HG02623 (cell line): ENCODE data around the gene IGSF6.
"Not testable (repeated sequence)": the region's sequence is repeated elsewhere in the genome, so short reads cannot be mapped to it uniquely, and the experiment has no call there.

Experiments
- ATAC-seq: cut with Tn5 transposase; IDR thresholded peaks from one replicate; pipeline ENCODE4 v1.9.1; 2021; ENCODE audit warnings: moderate library complexity; ENCODE audit not compliant: unreplicated experiment

IGSF6 gene

DNA sequence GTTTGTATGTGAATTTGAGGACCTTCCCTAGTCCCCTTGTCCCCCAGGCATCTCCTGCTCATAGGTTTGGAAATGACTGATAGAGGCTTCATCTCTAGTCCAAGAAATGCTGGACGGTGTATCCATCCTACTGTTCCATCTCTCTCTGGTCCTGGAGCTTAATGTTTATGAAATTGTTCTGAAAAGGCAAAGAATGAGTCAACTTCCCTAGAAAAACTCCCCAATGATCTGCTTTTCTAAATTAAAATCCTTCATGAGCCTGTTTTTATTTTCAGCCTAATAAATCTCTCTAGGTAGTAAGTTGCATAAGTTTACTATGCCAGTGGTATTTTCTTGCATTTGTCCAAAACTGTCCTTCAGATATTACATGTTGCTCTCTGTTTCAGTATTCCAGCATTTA is 2.1 kb upstream of the IGSF6 start:
- no peak for ATAC-seq

DNA sequence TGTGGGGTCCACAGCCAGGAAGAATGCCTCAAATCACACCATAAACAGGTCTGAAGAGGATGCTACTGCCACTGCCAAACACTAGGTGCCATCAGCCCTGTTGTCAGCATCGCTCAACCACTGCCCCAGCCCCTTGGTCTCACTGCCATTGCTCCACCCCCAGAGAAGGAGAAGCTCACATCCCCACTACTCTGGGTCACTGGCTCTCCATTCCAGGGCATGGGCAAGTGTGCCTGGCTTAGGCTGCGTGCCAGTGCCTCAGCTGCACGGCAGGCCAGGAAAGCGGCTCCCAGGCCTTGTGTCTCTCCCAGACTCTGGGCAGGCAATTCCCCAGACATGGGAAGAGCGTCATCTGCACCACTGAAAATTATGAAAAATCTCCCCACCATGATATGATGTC is 1.2 kb upstream of the IGSF6 start:
- no peak for ATAC-seq

DNA sequence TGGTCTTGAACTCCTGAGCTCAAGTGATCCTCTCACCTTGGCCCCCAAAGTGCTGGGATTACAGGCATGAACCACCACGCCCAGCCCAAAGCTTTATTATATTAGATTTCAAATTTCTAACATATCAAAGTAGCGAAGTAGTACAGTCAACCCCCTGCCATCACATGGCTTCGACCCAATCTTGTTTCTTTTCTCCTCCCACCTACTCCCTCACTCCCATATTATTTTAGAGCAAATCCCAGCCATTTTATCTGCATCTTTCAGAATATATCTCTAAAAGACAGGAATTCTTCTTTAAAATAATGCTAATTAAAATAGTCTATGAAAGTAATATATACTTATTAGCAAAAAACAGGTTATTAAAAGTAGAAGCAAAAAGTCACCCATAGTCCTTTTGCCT is 893 bp downstream of the IGSF6 start:
- no peak for ATAC-seq

DNA sequence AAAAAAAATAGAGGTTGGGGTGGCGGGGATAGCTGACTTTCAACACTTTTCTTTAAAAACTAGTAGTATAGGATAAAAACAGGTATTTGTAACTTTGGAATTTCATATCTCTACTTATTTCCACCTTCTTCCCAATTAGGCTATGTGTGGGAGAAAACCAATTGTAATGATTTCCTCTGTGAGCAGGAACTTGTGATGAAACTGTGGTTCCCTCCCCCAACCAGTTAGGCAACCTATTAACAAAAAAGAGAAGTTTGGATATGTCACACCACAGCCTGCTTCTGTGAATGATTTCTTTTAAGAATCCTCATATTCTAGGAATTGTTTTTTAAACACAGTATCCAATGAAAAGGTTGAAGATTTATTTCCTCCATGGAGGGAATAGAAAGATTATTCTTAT is 1.9 kb downstream of the IGSF6 start:
- no peak for ATAC-seq

- not testable (repeated sequence) for ATAC-seq
Measured at GRCh38 chr16:21649826-21650406, 2.5 kb downstream of the IGSF6 start.

GRCh38 chr16:21647562-21648164 is 4.7 kb downstream of the IGSF6 start:
- no peak for ATAC-seq

DNA sequence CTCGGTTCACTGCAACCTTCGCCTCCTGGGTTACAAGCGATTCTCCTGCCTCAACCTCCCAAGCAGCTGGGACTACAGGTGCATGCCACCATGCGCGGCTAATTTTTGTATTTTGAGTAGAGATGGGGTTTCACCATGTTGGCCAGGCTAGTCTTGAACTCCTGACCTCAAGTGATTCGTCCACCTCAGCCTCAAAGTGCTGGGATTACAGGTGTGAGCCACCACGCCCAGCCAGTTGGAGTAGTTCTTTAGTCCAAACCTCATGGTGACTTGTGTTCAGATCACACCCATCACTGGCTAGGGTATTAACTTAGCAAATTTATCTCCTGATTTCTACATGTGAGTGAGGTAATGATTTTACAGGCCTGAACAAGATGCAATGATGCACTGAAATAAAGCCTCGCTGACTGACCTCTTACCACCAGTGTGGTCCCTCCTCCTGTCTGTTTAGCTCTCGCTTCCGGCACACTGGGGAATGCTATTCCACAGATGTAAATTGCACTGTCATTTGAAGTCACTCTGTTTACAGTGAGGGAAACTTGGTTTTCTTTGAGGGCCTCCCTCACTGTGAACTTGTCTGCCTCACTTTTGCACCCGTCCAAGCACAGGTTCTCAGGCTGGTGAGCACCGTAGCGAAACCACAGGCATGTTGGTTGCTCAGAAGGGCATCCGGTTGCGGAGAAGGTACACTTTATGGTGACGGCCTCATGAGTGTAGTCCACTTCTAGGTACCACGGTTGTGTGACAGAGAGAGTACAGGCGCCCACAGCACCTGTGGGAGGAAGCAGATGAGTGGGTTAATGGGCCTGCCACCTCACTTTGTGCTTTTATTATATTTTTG is 5.5 kb downstream of the IGSF6 start:
- ATAC-seq = peak; percentile 89

- no peak for ATAC-seq
Measured at GRCh38 chr16:21646091-21646490, 6.3 kb downstream of the IGSF6 start.

DNA sequence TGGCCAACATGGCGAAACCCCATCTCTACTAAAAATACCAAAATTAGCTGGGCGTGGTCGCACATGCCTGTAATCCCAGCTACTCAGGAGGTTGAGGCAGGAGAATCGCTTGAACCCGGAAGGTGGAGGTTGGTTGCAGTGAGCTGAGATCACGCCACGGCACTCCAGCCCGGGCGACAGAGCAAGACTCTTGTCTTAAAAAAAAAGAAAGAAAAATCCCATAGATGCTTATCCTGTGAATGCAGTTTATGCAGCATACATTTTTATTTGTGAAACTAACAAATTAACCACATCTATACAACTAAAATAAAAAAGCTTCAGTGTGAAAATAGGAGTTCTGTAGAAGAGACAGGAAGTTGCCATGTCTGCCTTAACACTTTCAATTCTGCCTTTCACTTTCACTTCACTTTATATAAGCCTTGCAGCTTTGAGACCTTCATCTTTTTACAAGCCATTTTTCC is 7.1 kb downstream of the IGSF6 start:
- ATAC-seq = no peak

- no peak for ATAC-seq
Measured at GRCh38 chr16:21644674-21645073, 7.7 kb downstream of the IGSF6 start.

DNA sequence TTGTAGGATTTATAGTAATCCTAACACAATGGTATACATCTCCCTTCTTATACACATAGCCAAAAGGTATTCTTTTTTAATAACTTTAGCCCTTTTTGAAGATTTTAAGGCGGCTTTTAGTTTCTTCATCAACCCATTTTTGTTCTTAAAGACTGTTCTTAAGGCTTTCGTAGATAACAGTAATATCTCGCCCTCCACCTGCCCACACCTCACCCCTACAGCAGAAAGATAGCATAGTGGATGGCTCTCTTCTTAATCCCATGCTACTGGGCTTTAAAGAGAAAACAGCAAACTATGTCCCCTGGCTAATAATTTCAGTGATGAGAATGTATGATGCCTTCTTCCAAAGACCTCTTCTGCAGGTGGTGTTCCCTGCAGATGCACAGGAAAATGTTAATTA is 8.6 kb downstream of the IGSF6 start:
- ATAC-seq = no peak

- no peak for ATAC-seq
Measured at GRCh38 chr16:21642861-21643260, 9.5 kb downstream of the IGSF6 start.

GRCh38 chr16:21641916-21642315 is 10.5 kb downstream of the IGSF6 start:
- ATAC-seq = no peak

DNA sequence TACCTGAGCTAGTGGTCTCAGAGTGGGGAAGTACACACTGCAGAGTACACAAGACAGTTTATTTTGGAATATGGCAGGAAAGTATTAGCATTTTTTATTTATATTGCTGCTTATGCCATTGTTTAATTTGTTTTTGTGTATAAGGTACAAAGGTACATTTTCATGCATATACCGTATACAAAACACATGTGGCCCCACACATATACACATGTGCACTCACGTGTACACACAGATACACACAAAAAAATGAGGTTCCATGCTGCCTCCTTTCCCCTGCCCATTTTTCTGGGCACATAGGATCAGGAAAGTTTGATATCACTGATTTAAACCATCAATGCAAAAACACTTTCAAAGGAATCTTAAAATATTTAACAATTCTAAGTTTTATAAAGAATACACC is 12.9 kb downstream of the IGSF6 start:
- ATAC-seq = no peak

DNA sequence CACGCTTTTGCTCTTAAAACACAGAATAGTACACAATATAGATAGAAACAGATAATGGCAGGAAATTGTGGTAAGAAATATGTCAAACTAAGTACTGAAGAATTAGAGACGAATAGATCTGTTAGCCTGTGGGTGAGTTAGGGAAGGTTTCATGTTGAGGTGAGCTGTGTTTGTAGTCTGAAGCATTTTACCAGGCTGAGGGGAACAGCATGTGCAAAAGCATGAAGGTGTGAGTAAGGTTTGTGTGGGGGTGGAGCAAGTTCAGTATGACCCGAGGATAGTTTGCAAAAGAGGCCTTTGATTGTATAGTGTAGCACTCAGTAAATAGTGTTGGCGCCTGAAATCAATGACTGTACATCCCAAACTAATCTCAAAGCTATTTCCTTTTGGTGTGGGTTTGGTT is 13.8 kb downstream of the IGSF6 start:
- ATAC-seq = no peak

DNA sequence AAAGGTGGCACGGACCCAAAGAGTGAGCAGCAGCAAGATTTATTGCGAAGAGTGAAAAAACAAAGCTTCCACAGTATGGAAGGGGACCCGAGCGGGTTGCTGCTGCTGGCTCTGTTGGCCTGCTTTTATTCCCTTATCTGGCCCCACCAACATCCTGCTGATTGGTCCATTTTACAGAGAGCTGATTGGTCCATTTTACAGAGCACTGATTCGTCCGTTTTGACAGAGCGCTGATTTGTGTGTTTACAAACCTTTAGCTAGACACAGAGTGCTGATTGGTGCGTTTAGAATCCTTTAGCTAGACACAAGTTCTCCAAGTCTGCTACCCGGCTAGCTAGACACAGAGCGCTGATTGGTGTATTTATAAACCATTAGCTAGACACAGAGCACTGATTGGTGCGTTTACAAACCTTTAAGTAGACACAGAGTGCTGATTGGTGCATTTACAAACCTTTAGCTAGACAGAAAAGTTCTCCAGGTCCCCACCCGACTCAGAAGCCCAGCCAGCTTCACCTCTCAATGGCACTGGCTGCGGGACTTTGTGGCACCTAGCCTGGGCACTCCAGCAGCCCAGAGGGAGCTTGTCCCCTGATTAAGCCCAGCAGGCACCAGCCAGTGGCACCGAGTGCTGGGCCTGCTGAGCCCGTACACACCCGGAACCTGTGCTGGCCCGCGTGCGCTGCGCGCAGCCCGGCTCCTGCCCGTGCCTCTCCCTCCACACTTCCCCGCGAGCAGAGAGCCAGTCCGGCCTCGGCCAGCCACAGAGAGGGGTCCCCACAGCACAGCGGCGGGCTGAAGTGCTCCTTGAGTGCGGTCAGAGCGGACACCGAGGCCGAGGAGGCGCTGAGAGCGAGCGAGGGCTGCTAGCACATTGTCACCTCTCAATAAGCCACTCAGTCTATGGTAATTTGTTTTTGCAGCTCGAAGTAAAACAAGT is 15.1 kb downstream of the IGSF6 start:
- ATAC-seq = no peak

- ATAC-seq = not testable (repeated sequence)
Measured at GRCh38 chr16:21635694-21636093, 16.7 kb downstream of the IGSF6 start.

GRCh38 chr16:21634216-21634615 is 18.2 kb downstream of the IGSF6 start:
- ATAC-seq = no peak

DNA sequence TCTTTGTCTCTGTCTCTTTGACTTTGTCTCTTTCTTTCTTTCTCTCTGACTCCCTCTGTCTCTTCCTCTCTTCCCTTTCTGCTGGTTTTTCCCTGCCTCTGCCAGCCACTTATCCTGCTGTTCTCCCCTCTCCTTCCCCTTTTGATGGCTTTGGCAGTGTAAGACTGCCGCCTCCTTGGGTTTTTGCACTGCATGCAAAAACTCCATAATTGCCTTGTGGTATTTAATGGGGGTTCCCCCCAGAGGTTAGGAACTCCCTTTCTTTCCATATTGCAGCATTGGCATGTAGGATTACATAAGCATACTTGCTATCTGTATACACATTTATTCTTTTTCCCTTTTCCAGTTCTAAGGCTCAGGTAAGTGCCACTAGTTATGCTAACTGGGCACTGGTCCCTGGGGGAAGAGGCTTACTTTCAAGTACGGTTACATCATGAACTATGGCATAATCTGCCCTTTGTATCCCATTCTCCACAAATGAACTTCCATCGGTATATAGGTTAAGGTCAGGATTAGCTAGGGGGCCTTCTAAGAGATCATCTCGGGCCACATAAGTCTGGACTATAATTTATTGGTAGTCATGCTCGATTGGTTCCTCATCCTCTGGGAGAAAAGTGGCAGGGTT is 20.3 kb downstream of the IGSF6 start:
- not testable (repeated sequence) for ATAC-seq

- not testable (repeated sequence) for ATAC-seq
Measured at GRCh38 chr16:21631376-21631775, 21.0 kb downstream of the IGSF6 start.

- ATAC-seq = not testable (repeated sequence)
Measured at GRCh38 chr16:21630866-21631265, 21.5 kb downstream of the IGSF6 start.
